Right ventricle myocardium inferior (tissue), 1 donor: ENCODE measurements around the gene LARP4B. TPM values are rescaled to one million over a fixed set of nuclear protein-coding genes. Genes with fewer than 3 reads are reported as not detected.

ENCODE experiments used
- ATAC-seq: fragments of 200-7000 bp; cut with Tn5 transposase; one replicate; pipeline ENCODE4 v1.9.1; 2020; ENCODE audit warnings: mild to moderate bottlenecking, moderate library complexity
- DNase-seq: peaks from one replicate; pipeline ENCODE4 v3.0.0; 2021; ENCODE audit errors: missing footprints
- intact Hi-C: fragments of 100-400 bp; cut with DNase I; formaldehyde crosslinking; loops from one replicate; pipeline ENCODE4 v1.11.0; 2022
- total RNA-seq: library from RNA; stranded (reverse); fragmentation: NEBNext Ultra II Directional; extraction: Animal tissue kit (Norgen Biotek cat#: 25700); gene quantifications from one replicate; pipeline ENCODE4 v1.2.1, GENCODE V29; 2021
- donor health status: DM: no; HTN: yes; CAD: no; lungs with severe emphysema.

Gene LARP4B
- total RNA-seq, 1 donor from 2014 or later: 58.9 TPM

- ATAC-seq (no peak), DNase-seq (no peak)
- intact Hi-C loops: loop anchor here (5.0 kb wide), 2 partner anchors 95 to 200 kb away; no protein-coding TSS in a partner anchor
Observed at GRCh38 chr10:786633-787474, 144.7 kb downstream of the LARP4B start.

- no peak for ATAC-seq
- intact Hi-C loops: loop anchor here (5.0 kb wide), 2 partner anchors 94 to 199 kb away; no protein-coding TSS in a partner anchor
- peak; percentile 73 for DNase-seq
Observed at GRCh38 chr10:785861-786214, 145.7 kb downstream of the LARP4B start.

GRCh38 chr10:785089-785860, 146.2 kb downstream of the LARP4B start:
- peak; percentile 58 for DNase-seq
- no peak for ATAC-seq
- intact Hi-C loops: loop anchor here (5.0 kb wide), 2 partner anchors 93 to 198 kb away; no protein-coding TSS in a partner anchor

GRCh38 chr10:784403-785088, 147.0 kb downstream of the LARP4B start:
- DNase-seq (peak; percentile 73), ATAC-seq (peak; percentile 50)
- intact Hi-C loops: loop anchor here (5.0 kb wide), 2 partner anchors 92 to 197 kb away; no protein-coding TSS in a partner anchor

- intact Hi-C loops: no loop called here
- ATAC-seq: no peak
- no peak for DNase-seq
Observed at GRCh38 chr10:782751-783648, 148.5 kb downstream of the LARP4B start.

GRCh38 chr10:780536-781524, 150.7 kb downstream of the LARP4B start:
- peak; percentile 25 for DNase-seq
- ATAC-seq: no peak
- intact Hi-C loops: no loop called here

GRCh38 chr10:778626-779330, 152.7 kb downstream of the LARP4B start:
- peak; percentile 53 for DNase-seq
- ATAC-seq: no peak
- intact Hi-C loops: no loop called here

GRCh38 chr10:777913-778479, 153.5 kb downstream of the LARP4B start:
- DNase-seq (no peak), ATAC-seq (no peak)
- intact Hi-C loops: no loop called here

GRCh38 chr10:776772-777171, 154.7 kb downstream of the LARP4B start:
- intact Hi-C loops: no loop called here
- no peak for ATAC-seq

GRCh38 chr10:775245-776075, 156.0 kb downstream of the LARP4B start:
- intact Hi-C loops: no loop called here
- peak; percentile 53 for DNase-seq
- no peak for ATAC-seq

More at GRCh38 chr10:776772-777171, 154.7 kb downstream of the LARP4B start:
- DNase-seq: no peak

GRCh38 chr10:774661-775244, 156.8 kb downstream of the LARP4B start:
- DNase-seq (peak; percentile 50), ATAC-seq (no peak)

GRCh38 chr10:774223-774622, 157.3 kb downstream of the LARP4B start:
- ATAC-seq (no peak), DNase-seq (peak; percentile 26)
- intact Hi-C loops: no loop called here

More at GRCh38 chr10:774661-775244, 156.8 kb downstream of the LARP4B start:
- intact Hi-C loops: no loop called here

- intact Hi-C loops: no loop called here
- ATAC-seq (no peak), DNase-seq (peak; percentile 22)
Observed at GRCh38 chr10:773562-774161, 157.8 kb downstream of the LARP4B start.

- ATAC-seq (no peak), DNase-seq (no peak)
- intact Hi-C loops: no loop called here
Observed at GRCh38 chr10:772227-772637, 159.3 kb downstream of the LARP4B start.
